Activated CD4-positive, alpha-beta memory T cell treated with anti-CD3 and anti-CD28 coated beads, Interleukin-2, amount 10 ng/mL, durations not matched to agents 7 days and 5 days (primary cell): ENCODE results near the gene ARRDC2. TPM values are rescaled to one million over a fixed set of nuclear protein-coding genes. Genes with fewer than 3 reads are reported as not detected.
A peak's percentile ranks its signal among the peaks of the same experiment; 100 is the strongest.
"Not testable (repeated sequence)": the region's sequence is repeated elsewhere in the genome, so short reads cannot be mapped to it uniquely, and the experiment has no call there.

Experiments
- CTCF ChIA-PET: fragments of 350-600 bp; sonication (Branson Sonifier 250); formaldehyde crosslinking; loops from one replicate; lab custom pipeline; 2021; ENCODE audit warnings: antibody characterized with exemption, inconsistent platforms; lab: Charles Lee
- POLR2A ChIA-PET: fragments of 350-600 bp; sonication (Branson Sonifier 250); formaldehyde crosslinking; loops from one replicate; lab custom pipeline; 2021; ENCODE audit warnings: antibody characterized with exemption; lab: Charles Lee
- DNase-seq: peaks from one replicate; pipeline ENCODE4 v3.0.0-alpha.2; 2020
- H3K27ac Mint-ChIP-seq: one replicate; pipeline ENCODE4 v1.8.0; 2021; ENCODE audit warnings: mild to moderate bottlenecking, mixed read lengths
- H3K27me3 Mint-ChIP-seq: one replicate; pipeline ENCODE4 v1.8.0; 2021; ENCODE audit warnings: mixed read lengths
- H3K36me3 Mint-ChIP-seq: one replicate; pipeline ENCODE4 v1.8.0; 2021; ENCODE audit warnings: low read depth, mixed read lengths
- H3K4me1 Mint-ChIP-seq: one replicate; pipeline ENCODE4 v1.8.0; 2021; ENCODE audit warnings: mixed read lengths
- H3K4me3 Mint-ChIP-seq: one replicate; pipeline ENCODE4 v1.8.0; 2021; ENCODE audit warnings: mild to moderate bottlenecking, mixed read lengths
- H3K9me3 Mint-ChIP-seq: one replicate; pipeline ENCODE4 v1.8.0; 2021; ENCODE audit warnings: mixed read lengths
- total RNA-seq, 2 experiments: library from RNA; stranded (reverse); gene quantifications; one replicate each; pipeline ENCODE4 v1.2.3, GENCODE V29; 2021

Gene ARRDC2
- total RNA-seq, 2 experiments from 2014 or later = 60.7 to 62.0 TPM

- Mint-ChIP-seq H3K4me3 (no peak overlapping the region), H3K27me3 (peaks cover 6% of the 10 kb centered on the region), H3K27ac (no peak overlapping the region), H3K9me3 (no peaks in the 10 kb centered on the region), H3K4me1 (no peaks in the 10 kb centered on the region), H3K36me3 (no peaks in the 10 kb centered on the region)
- ChIA-PET CTCF (no interaction called here), POLR2A (no interaction called here)
- no peak for DNase-seq
Observed at GRCh38 chr19:17975032-17975431, 32.9 kb upstream of the ARRDC2 start.

GRCh38 chr19:17977021-17977420 is 30.9 kb upstream of the ARRDC2 start:
- no peaks in the 10 kb centered on the region for H3K4me1 Mint-ChIP-seq
- no peak for DNase-seq
- H3K27me3 Mint-ChIP-seq = peaks cover 12% of the 10 kb centered on the region
- H3K9me3 Mint-ChIP-seq = no peaks in the 10 kb centered on the region
- ChIA-PET POLR2A (interaction anchor here (0.6 kb wide), 1 partner anchor 252 kb away, joined by 4 read pairs; no protein-coding TSS in a partner anchor), CTCF (interaction anchor here (0.8 kb wide), 1 partner anchor 22 kb away, joined by 3 read pairs; no protein-coding TSS in a partner anchor)
- H3K4me3 Mint-ChIP-seq = no peak overlapping the region
- H3K36me3 Mint-ChIP-seq = no peaks in the 10 kb centered on the region
- H3K27ac Mint-ChIP-seq = no peak overlapping the region

GRCh38 chr19:17977488-17977887 is 30.5 kb upstream of the ARRDC2 start:
- no peaks in the 10 kb centered on the region for H3K4me1 Mint-ChIP-seq
- H3K27ac Mint-ChIP-seq = no peak overlapping the region
- H3K9me3 Mint-ChIP-seq = no peaks in the 10 kb centered on the region
- POLR2A ChIA-PET = no interaction called here
- CTCF ChIA-PET = interaction anchor here (0.8 kb wide), 1 partner anchor 21 kb away, joined by 3 read pairs; no protein-coding TSS in a partner anchor
- H3K36me3 Mint-ChIP-seq = no peaks in the 10 kb centered on the region
- H3K4me3 Mint-ChIP-seq = no peak overlapping the region
- DNase-seq = no peak
- H3K27me3 Mint-ChIP-seq = peaks cover 12% of the 10 kb centered on the region

- DNase-seq = no peak
- Mint-ChIP-seq H3K27me3 (peaks cover 12% of the 10 kb centered on the region), H3K4me1 (peaks cover 2% of the 10 kb centered on the region), H3K4me3 (no peak overlapping the region), H3K36me3 (no peaks in the 10 kb centered on the region), H3K27ac (no peak overlapping the region), H3K9me3 (no peaks in the 10 kb centered on the region)
- POLR2A ChIA-PET = no interaction called here
- CTCF ChIA-PET = no interaction called here
Observed at GRCh38 chr19:17981611-17982010, 26.4 kb upstream of the ARRDC2 start.

GRCh38 chr19:17982430-17982829 is 25.5 kb upstream of the ARRDC2 start:
- peaks cover 2% of the 10 kb centered on the region for H3K4me1 Mint-ChIP-seq
- peaks cover 12% of the 10 kb centered on the region for H3K27me3 Mint-ChIP-seq
- no peak overlapping the region for H3K27ac Mint-ChIP-seq
- no peak for DNase-seq
- H3K36me3 Mint-ChIP-seq = no peaks in the 10 kb centered on the region
- CTCF ChIA-PET = no interaction called here
- H3K4me3 Mint-ChIP-seq = no peak overlapping the region
- POLR2A ChIA-PET = no interaction called here
- no peaks in the 10 kb centered on the region for H3K9me3 Mint-ChIP-seq

- ChIA-PET CTCF (interaction anchor here (1.3 kb wide), 1 partner anchor 9 kb away, joined by 4 read pairs; no protein-coding TSS in a partner anchor), POLR2A (no interaction called here)
- no peak for DNase-seq
- Mint-ChIP-seq H3K27ac (no peak overlapping the region), H3K36me3 (no peaks in the 10 kb centered on the region), H3K4me1 (peaks cover 2% of the 10 kb centered on the region), H3K4me3 (no peak overlapping the region), H3K9me3 (no peaks in the 10 kb centered on the region), H3K27me3 (peaks cover 5% of the 10 kb centered on the region)
Observed at GRCh38 chr19:17985037-17985818, 22.7 kb upstream of the ARRDC2 start.

- H3K9me3 Mint-ChIP-seq, H3K4me3 Mint-ChIP-seq, H3K4me1 Mint-ChIP-seq, DNase-seq, H3K27me3 Mint-ChIP-seq, H3K36me3 Mint-ChIP-seq, CTCF ChIA-PET, H3K27ac Mint-ChIP-seq: not testable (repeated sequence)
- POLR2A ChIA-PET = interaction anchor here (0.6 kb wide), 1 partner anchor 37 kb away, joined by 3 read pairs; no protein-coding TSS in a partner anchor
Observed at GRCh38 chr19:17986569-17986968, 21.4 kb upstream of the ARRDC2 start.

GRCh38 chr19:17988161-17988560 is 19.8 kb upstream of the ARRDC2 start:
- no peaks in the 10 kb centered on the region for H3K36me3 Mint-ChIP-seq
- no peak for DNase-seq
- H3K27ac Mint-ChIP-seq = no peak overlapping the region
- peaks cover 2% of the 10 kb centered on the region for H3K4me1 Mint-ChIP-seq
- H3K9me3 Mint-ChIP-seq = no peaks in the 10 kb centered on the region
- H3K27me3 Mint-ChIP-seq = no peaks in the 10 kb centered on the region
- no peak overlapping the region for H3K4me3 Mint-ChIP-seq
- POLR2A ChIA-PET = no interaction called here
- CTCF ChIA-PET = interaction anchor here (0.6 to 1.2 kb wide), 2 partner anchors 10 to 32 kb away, joined by 3 to 5 read pairs; no protein-coding TSS in a partner anchor

- Mint-ChIP-seq H3K36me3 (no peaks in the 10 kb centered on the region), H3K9me3 (no peaks in the 10 kb centered on the region), H3K4me3 (no peak overlapping the region), H3K27ac (no peak overlapping the region), H3K4me1 (peaks cover 2% of the 10 kb centered on the region), H3K27me3 (no peaks in the 10 kb centered on the region)
- DNase-seq = no peak
- ChIA-PET CTCF (no interaction called here), POLR2A (no interaction called here)
Observed at GRCh38 chr19:17989425-17990094, 18.4 kb upstream of the ARRDC2 start.

- Mint-ChIP-seq H3K4me3 (no peak overlapping the region), H3K27ac (no peak overlapping the region), H3K4me1 (peaks cover 6% of the 10 kb centered on the region), H3K36me3 (no peaks in the 10 kb centered on the region), H3K27me3 (peaks cover 4% of the 10 kb centered on the region), H3K9me3 (no peaks in the 10 kb centered on the region)
- ChIA-PET CTCF (interaction anchor here (2.6 to 9.0 kb wide), 3 partner anchors 48 to 134 kb away, joined by 11 to 148 read pairs (median 55); partner anchors contain the start of gene RPL18A), POLR2A (interaction anchor here (1.2 kb wide), 1 partner anchor 46 kb away, joined by 4 read pairs; no protein-coding TSS in a partner anchor)
- no peak for DNase-seq
Observed at GRCh38 chr19:17993076-17993813, 14.7 kb upstream of the ARRDC2 start.

- CTCF ChIA-PET = interaction anchor here (0.5 to 9.0 kb wide), 9 partner anchors 42 to 577 kb away, joined by 3 to 148 read pairs (median 7); partner anchors contain the start of genes CCDC124, MVB12A and RPL18A
- H3K27me3 Mint-ChIP-seq = peaks cover 4% of the 10 kb centered on the region
- H3K9me3 Mint-ChIP-seq = no peaks in the 10 kb centered on the region
- POLR2A ChIA-PET = interaction anchor here (0.6 to 2.0 kb wide), 5 partner anchors 46 to 136 kb away, joined by 3 to 5 read pairs (median 3); partner anchors contain the start of gene CCDC124
- no peak overlapping the region for H3K4me3 Mint-ChIP-seq
- H3K36me3 Mint-ChIP-seq = peaks cover 4% of the 10 kb centered on the region
- peak; percentile 88 for DNase-seq
- peaks cover 26% of the 10 kb centered on the region for H3K4me1 Mint-ChIP-seq
- no peak overlapping the region for H3K27ac Mint-ChIP-seq
Observed at GRCh38 chr19:17996826-17997316, 11.1 kb upstream of the ARRDC2 start.
